Colonic mucosa (tissue), 4 donors: ENCODE data around the gene PCBD1. TPM values are rescaled to one million over a fixed set of nuclear protein-coding genes. Genes with fewer than 3 reads are reported as not detected.

ENCODE experiments used
- DNase-seq: peaks from one replicate; pipeline ENCODE4 v3.0.0-alpha.2; 2020
- H3K27ac ChIP-seq: fragments of 200-600 bp; one replicate; pipeline ENCODE4 v1.8.0; 2021
- H3K27me3 ChIP-seq: fragments of 200-600 bp; one replicate; pipeline ENCODE4 v1.8.0; 2021
- H3K36me3 ChIP-seq: fragments of 200-600 bp; one replicate; pipeline ENCODE4 v1.8.0; 2021
- H3K4me1 ChIP-seq: fragments of 200-600 bp; one replicate; pipeline ENCODE4 v1.8.0; 2021; ENCODE audit warnings: mild to moderate bottlenecking
- H3K4me3 ChIP-seq: fragments of 200-600 bp; one replicate; pipeline ENCODE4 v1.8.0; 2021
- H3K9ac ChIP-seq, 2 donors: one replicate each; pipeline ENCODE4 v1.7.0; 2013; ENCODE audit warnings: control low read depth in 2 of 2, low read depth in 2 of 2, low read length in 2 of 2
- H3K9me3 ChIP-seq: fragments of 200-600 bp; one replicate; pipeline ENCODE4 v1.8.0; 2021
- intact Hi-C: fragments of 100-400 bp; cut with DNase I; formaldehyde crosslinking; loops from one replicate; pipeline ENCODE4 v1.14.1; 2022
- total RNA-seq, 2 donors: library from RNA; stranded (reverse); fragmentation: NEBNext Ultra II Directional in 1 of 2; extraction: Animal tissue kit (Norgen Biotek cat#: 25700) in 1 of 2; gene quantifications; one replicate each; pipeline ENCODE4 v1.2.1, GENCODE V29; 2021
- TF ChIP-seq, protein P1 (sequence below): fragments of 200-600 bp; IDR thresholded peaks from one replicate; pipeline ENCODE4 v1.8.0; 2022; ENCODE audit warnings: antibody characterized with exemption, mild to moderate bottlenecking
- donor health status: healthy.
- donor health status: DM: no; HTN: no; CAD: no.
- donor health status: DM: no; HTN: no; CAD: no.

Gene PCBD1
- 100 to 1,000 TPM in 1 of 2 donors, 10 to 100 TPM in 1; 96.4 to 196 TPM for total RNA-seq

DNA sequence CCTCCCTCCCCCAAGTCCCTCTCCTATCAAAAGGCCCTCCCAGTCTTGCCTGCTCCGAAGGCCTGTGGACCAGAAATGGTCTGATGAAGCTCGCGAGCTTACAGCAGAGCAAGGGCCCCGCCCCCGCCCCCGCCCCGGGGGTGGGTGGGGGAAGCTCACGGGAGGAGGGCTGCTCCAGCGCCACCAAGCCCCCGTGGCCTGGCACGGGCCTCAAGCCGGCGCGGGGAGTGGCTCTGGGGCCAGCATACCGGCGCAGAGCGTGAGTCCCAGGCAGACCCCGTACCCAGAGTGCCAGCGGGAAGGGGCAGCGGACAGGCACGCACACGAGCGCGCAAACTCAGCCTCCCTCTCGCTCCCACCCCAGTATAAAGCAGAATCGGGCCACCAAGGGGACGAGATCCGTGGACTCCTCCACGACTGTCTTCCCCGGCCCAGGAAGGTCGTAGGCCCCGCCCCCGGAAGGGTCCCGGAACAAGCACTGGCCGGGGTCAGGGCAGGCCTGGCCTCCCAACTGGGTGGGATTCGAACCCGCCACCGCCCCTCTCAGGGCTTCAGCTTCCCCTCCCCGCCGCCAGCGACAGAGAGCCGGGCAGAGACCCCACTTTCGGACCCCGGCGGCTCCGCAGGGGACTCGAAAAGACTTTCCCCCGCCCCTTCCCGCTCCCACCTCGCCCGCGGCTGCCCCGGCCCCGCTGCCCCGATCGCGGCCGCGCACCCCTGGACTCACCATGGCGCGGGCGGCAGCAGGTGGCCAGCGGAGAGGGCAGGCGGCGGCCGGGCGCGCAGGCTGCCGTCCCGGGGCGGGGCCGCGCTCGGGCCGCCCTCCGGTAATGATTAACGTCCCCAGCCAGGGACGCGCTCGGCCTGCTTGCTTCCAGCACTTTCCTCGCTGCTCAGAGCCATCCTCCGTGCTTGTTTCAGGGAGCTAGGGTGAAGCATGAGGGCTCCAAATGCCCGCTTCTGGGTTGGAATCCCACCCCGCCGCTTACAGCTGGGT is at the start of gene PCBD1:
Gene PCBD1, minus strand, starts transcription at position 762 of the 997 bp plus-strand sequence. Its CDS starts 32 bp downstream, at position 730.
- Histone ChIP-seq H3K27me3 (no peaks in the 10 kb centered on the region), H3K4me1 (peaks cover 8% of the 10 kb centered on the region), H3K27ac (peak within 1 kb of the TSS; percentile 87), H3K36me3 (peaks cover 7% of the 10 kb centered on the region), H3K4me3 (peak within 1 kb of the TSS; percentile 77), H3K9ac (peak within 1 kb of the TSS; percentile 82 to 87), H3K9me3 (no peaks in the 10 kb centered on the region)
- TF ChIP-seq, protein P1, sequence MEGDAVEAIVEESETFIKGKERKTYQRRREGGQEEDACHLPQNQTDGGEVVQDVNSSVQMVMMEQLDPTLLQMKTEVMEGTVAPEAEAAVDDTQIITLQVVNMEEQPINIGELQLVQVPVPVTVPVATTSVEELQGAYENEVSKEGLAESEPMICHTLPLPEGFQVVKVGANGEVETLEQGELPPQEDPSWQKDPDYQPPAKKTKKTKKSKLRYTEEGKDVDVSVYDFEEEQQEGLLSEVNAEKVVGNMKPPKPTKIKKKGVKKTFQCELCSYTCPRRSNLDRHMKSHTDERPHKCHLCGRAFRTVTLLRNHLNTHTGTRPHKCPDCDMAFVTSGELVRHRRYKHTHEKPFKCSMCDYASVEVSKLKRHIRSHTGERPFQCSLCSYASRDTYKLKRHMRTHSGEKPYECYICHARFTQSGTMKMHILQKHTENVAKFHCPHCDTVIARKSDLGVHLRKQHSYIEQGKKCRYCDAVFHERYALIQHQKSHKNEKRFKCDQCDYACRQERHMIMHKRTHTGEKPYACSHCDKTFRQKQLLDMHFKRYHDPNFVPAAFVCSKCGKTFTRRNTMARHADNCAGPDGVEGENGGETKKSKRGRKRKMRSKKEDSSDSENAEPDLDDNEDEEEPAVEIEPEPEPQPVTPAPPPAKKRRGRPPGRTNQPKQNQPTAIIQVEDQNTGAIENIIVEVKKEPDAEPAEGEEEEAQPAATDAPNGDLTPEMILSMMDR = no peak
- intact Hi-C loops = no loop called here
- DNase-seq = peak; percentile 90

DNA sequence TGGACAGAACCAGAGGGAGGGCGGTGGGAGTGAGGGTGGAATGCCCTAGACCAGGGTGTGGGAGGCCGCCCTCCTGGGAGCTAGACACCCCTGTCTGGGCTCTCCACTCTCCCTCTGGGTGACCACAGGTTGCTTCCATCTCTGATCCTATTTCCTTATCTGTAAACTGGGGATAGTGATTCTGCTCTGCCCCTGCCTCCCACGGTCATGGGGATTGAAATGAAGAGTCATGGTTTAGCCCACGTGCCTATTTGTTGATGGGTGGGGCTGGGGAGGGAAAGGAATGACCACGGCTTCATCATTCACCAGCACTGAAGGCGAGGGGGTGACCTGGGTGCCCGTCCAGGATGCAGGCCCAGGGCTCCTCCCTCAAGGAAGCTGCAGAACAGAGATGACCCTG is 49.3 kb upstream of the PCBD1 start:
- DNase-seq = no peak
- H3K9me3 ChIP-seq = no peaks in the 10 kb centered on the region
- no peak overlapping the region for H3K27ac ChIP-seq
- no peaks in the 10 kb centered on the region for H3K4me1 ChIP-seq
- H3K36me3 ChIP-seq = no peaks in the 10 kb centered on the region
- H3K4me3 ChIP-seq = no peak overlapping the region
- TF ChIP-seq, protein P1 = no peak
- intact Hi-C loops = no loop called here
- H3K9ac ChIP-seq = no peak overlapping the region
- H3K27me3 ChIP-seq = no peaks in the 10 kb centered on the region

DNA sequence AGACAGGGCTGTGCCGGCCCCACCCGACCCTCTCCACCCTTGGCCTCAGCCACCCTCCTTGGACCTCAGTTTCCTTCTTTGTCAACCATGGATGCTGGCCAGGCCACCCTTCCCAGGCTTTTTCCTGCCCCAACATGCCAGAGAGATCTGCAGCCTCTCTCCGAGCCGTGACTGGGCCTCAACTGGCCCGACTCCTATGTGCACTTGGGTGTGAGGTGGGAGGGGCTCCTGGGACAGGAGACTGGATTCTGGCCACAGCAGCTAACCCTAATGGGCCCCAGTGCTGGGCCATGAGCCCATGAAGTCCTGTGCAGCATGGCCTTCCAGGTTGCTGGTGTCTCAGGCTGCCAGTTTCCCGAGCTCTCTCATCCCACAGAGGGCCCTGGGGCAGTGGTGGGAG is 47.7 kb upstream of the PCBD1 start:
- Histone ChIP-seq H3K4me1 (no peaks in the 10 kb centered on the region), H3K4me3 (no peak overlapping the region), H3K36me3 (no peaks in the 10 kb centered on the region), H3K27ac (no peak overlapping the region), H3K9me3 (no peaks in the 10 kb centered on the region), H3K9ac (no peak overlapping the region), H3K27me3 (no peaks in the 10 kb centered on the region)
- intact Hi-C loops = no loop called here
- DNase-seq = no peak
- TF ChIP-seq, protein P1 = no peak

DNA sequence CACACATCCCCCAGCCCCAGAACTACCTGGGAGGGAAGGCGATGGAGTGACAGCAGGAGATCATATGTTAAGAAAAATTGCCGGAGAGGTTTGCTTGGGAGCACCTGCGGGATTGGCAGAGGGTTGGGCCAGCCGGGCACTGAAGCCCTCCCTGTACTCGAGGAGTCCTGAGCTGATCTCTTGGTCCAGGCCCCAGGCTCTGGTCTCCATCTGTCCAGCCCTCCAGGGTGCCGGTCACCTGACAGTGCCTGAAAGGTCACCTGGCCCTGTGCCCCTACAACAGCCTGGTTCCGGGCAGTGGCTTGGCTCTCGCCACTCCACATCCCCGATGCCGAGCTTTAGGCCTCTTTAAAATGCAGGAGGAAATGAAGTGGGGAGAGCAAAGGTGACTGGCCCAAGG is 47.3 kb upstream of the PCBD1 start:
- Histone ChIP-seq H3K27ac (no peak overlapping the region), H3K27me3 (no peaks in the 10 kb centered on the region), H3K4me3 (no peak overlapping the region), H3K9ac (no peak overlapping the region), H3K36me3 (no peaks in the 10 kb centered on the region), H3K4me1 (no peaks in the 10 kb centered on the region), H3K9me3 (no peaks in the 10 kb centered on the region)
- intact Hi-C loops = no loop called here
- DNase-seq = no peak
- TF ChIP-seq, protein P1 = no peak

DNA sequence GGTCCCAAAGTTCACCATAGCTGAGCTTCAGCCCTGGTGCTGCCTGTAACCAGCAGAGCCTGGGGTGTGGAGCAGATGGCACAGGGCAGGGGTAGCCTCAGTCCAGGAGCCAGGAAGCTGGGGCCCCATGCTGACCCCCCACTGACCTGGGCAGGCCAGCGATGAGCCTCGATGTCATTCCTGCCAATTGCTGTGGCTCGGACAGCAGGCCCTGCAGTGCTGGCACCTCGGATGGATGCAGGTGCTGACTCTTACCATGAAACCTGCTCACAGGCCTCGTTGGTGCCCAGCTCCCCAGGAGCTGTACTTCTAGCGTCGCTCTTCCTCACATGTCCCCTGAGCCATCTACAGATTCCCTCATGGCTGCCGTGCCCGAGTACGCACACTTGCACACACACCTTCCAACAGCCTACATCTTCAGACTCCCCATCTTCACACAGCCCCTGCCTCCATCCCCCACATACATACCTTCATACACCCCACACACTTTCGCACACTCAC is 46.8 kb upstream of the PCBD1 start:
- TF ChIP-seq, protein P1 = no peak
- Histone ChIP-seq H3K36me3 (no peaks in the 10 kb centered on the region), H3K4me3 (no peak overlapping the region), H3K27me3 (no peaks in the 10 kb centered on the region), H3K4me1 (no peaks in the 10 kb centered on the region), H3K9ac (no peak overlapping the region), H3K9me3 (no peaks in the 10 kb centered on the region), H3K27ac (no peak overlapping the region)
- intact Hi-C loops = no loop called here
- no peak for DNase-seq
